ENCODE results near the gene PLCD1. TPM values are rescaled to one million over a fixed set of nuclear protein-coding genes. Genes with fewer than 3 reads are reported as not detected.

PLCD1 gene
- total RNA-seq, 2 experiments from 2014 or later, result 6.2 to 8.2 TPM

GRCh38 chr3:38005076-38006020 is 24.1 kb downstream of the PLCD1 start:
- ATAC-seq (no peak), DNase-seq (no peak)
- peaks cover 14% of the 10 kb centered on the region for H3K36me3 Mint-ChIP-seq (ENCODE audit: low read depth)
- intact Hi-C loops (cut with micrococcal nuclease), result no loop called here
- H3K9me3 Mint-ChIP-seq, result no peaks in the 10 kb centered on the region
- no peak overlapping the region for H3K4me3 Mint-ChIP-seq
- no peaks in the 10 kb centered on the region for H3K27me3 Mint-ChIP-seq
- H3K4me1 Mint-ChIP-seq (ENCODE audit: low read depth), result peaks cover 15% of the 10 kb centered on the region
- TF ChIP-seq, protein P1, sequence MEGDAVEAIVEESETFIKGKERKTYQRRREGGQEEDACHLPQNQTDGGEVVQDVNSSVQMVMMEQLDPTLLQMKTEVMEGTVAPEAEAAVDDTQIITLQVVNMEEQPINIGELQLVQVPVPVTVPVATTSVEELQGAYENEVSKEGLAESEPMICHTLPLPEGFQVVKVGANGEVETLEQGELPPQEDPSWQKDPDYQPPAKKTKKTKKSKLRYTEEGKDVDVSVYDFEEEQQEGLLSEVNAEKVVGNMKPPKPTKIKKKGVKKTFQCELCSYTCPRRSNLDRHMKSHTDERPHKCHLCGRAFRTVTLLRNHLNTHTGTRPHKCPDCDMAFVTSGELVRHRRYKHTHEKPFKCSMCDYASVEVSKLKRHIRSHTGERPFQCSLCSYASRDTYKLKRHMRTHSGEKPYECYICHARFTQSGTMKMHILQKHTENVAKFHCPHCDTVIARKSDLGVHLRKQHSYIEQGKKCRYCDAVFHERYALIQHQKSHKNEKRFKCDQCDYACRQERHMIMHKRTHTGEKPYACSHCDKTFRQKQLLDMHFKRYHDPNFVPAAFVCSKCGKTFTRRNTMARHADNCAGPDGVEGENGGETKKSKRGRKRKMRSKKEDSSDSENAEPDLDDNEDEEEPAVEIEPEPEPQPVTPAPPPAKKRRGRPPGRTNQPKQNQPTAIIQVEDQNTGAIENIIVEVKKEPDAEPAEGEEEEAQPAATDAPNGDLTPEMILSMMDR (IDR thresholded peaks at IDR 0.05), result no peak
- H3K27ac Mint-ChIP-seq, result no peak overlapping the region
- POLR2A ChIA-PET, result interaction anchor here (0.6 kb wide), 1 partner anchor 116 kb away, joined by 3 read pairs; no protein-coding TSS in a partner anchor
- CTCF ChIA-PET, result interaction anchor here (0.9 to 1.5 kb wide), 4 partner anchors 8 to 31 kb away, joined by 3 to 4 read pairs (median 3); no protein-coding TSS in a partner anchor

GRCh38 chr3:38004415-38005075 is 24.9 kb downstream of the PLCD1 start:
- Mint-ChIP-seq H3K27me3 (no peaks in the 10 kb centered on the region), H3K27ac (peak overlapping the region; percentile 46), H3K4me1 (ENCODE audit: low read depth) (peaks cover 17% of the 10 kb centered on the region), H3K36me3 (ENCODE audit: low read depth) (peaks cover 17% of the 10 kb centered on the region), H3K9me3 (no peaks in the 10 kb centered on the region), H3K4me3 (no peak overlapping the region)
- TF ChIP-seq, protein P1 (IDR thresholded peaks at IDR 0.05), result peak; percentile 49
- peak; percentile 54 for ATAC-seq
- intact Hi-C loops (cut with micrococcal nuclease), result no loop called here
- peak; percentile 78 for DNase-seq
- ChIA-PET POLR2A (no interaction called here), CTCF (interaction anchor here (0.8 to 4.1 kb wide), 16 partner anchors 8 to 149 kb away, joined by 3 to 35 read pairs (median 5); partner anchors contain the start of genes ACAA1 and DLEC1)

DNA sequence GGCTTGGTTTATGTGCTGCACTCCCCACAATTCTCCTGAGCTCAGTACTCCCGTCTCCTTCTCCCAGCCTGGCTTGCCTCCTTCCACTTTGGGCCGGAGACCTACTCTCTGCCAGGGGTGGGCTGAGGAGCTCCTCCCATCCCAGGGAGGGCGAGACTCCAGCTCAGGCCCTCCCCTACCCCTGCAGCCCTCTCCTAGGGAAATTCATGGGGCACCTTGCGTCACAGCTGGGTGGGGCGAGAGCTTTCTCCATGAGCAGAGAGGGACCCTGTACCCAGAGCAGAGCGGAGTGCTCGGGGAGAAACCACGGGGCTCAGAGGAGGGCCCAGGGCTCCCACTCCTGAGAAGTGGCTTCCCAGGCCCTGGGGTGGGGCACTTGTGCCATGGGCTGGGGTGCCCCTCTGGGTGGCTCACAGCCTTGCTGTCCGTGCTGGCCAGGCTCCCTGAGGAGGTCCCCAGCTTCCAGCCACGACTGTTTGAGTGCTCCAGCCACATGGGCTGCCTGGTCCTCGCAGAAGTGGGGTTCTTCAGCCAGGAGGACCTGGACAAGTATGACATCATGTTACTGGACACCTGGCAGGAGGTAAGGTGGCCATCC is 25.5 kb downstream of the PLCD1 start:
- Mint-ChIP-seq H3K9me3 (no peaks in the 10 kb centered on the region), H3K27me3 (no peaks in the 10 kb centered on the region), H3K27ac (peak overlapping the region; percentile 46), H3K36me3 (ENCODE audit: low read depth) (peaks cover 20% of the 10 kb centered on the region), H3K4me3 (no peak overlapping the region), H3K4me1 (ENCODE audit: low read depth) (peaks cover 23% of the 10 kb centered on the region)
- no peak for ATAC-seq
- DNase-seq, result no peak
- intact Hi-C loops (cut with micrococcal nuclease), result no loop called here
- POLR2A ChIA-PET, result interaction anchor here (1.2 kb wide), 1 partner anchor 35 kb away, joined by 4 read pairs; the partner anchor contains the start of gene DLEC1
- TF ChIP-seq, protein P1 (IDR thresholded peaks at IDR 0.05), result no peak
- CTCF ChIA-PET, result interaction anchor here (0.8 to 4.1 kb wide), 16 partner anchors 10 to 148 kb away, joined by 3 to 35 read pairs (median 6); partner anchors contain the start of genes ACAA1 and DLEC1

GRCh38 chr3:38003371-38003816 is 26.0 kb downstream of the PLCD1 start:
- H3K4me1 Mint-ChIP-seq (ENCODE audit: low read depth), result peaks cover 27% of the 10 kb centered on the region
- no peaks in the 10 kb centered on the region for H3K27me3 Mint-ChIP-seq
- ChIA-PET POLR2A (interaction anchor here (1.2 kb wide), 1 partner anchor 36 kb away, joined by 4 read pairs; the partner anchor contains the start of gene DLEC1), CTCF (interaction anchor here (0.8 to 4.1 kb wide), 16 partner anchors 10 to 148 kb away, joined by 3 to 35 read pairs (median 6); partner anchors contain the start of genes ACAA1 and DLEC1)
- TF ChIP-seq, protein P1 (IDR thresholded peaks at IDR 0.05), result peak; percentile 80
- intact Hi-C loops (cut with micrococcal nuclease), result no loop called here
- H3K9me3 Mint-ChIP-seq, result no peaks in the 10 kb centered on the region
- H3K4me3 Mint-ChIP-seq, result no peak overlapping the region
- peak overlapping the region; percentile 66 for H3K27ac Mint-ChIP-seq
- ATAC-seq (peak; percentile 60), DNase-seq (peak; percentile 82)
- peaks cover 20% of the 10 kb centered on the region for H3K36me3 Mint-ChIP-seq (ENCODE audit: low read depth)
